ENCODE results near the gene RRAGD. TPM values are rescaled to one million over a fixed set of nuclear protein-coding genes. Genes with fewer than 3 reads are reported as not detected.

RRAGD gene
- total and polyA plus RNA-seq, 7 donors, result 2.8 to 19.8 (median 12.0) TPM

GRCh38 chr6:89359561-89359960 is 52.5 kb downstream of the RRAGD start:
- no peak overlapping the region for H3K27ac ChIP-seq
- no peaks in the 10 kb centered on the region for H3K27me3 ChIP-seq
- no peaks in the 10 kb centered on the region for H3K36me3 ChIP-seq
- intact Hi-C loops (cut with DNase I), result loop anchor here (10.0 kb wide), 1 partner anchor 475 kb away; no protein-coding TSS in a partner anchor
- H3K4me1 ChIP-seq, result no peaks in the 10 kb centered on the region
- no peak for DNase-seq
- no peak overlapping the region for H3K4me3 ChIP-seq
- no peaks in the 10 kb centered on the region for H3K9me3 ChIP-seq
- TF ChIP-seq POLR2A (IDR thresholded peaks at IDR 0.05) (no peak), EP300 (IDR thresholded peaks at IDR 0.05) (no peak), POLR2AphosphoS5 (IDR thresholded peaks at IDR 0.05) (no peak), CTCF (IDR thresholded peaks at IDR 0.05) (no peak)
- 14 to 16% methylated on average over 1 of the region's 1 CpG for WGBS, 2 donors

GRCh38 chr6:89357390-89357789 is 54.7 kb downstream of the RRAGD start:
- H3K4me1 ChIP-seq, result no peaks in the 10 kb centered on the region
- H3K27me3 ChIP-seq, result no peaks in the 10 kb centered on the region
- no peak for DNase-seq
- H3K4me3 ChIP-seq, result no peak overlapping the region
- no peaks in the 10 kb centered on the region for H3K36me3 ChIP-seq
- no peak overlapping the region for H3K27ac ChIP-seq
- H3K9me3 ChIP-seq, result no peaks in the 10 kb centered on the region
- TF ChIP-seq EP300 (IDR thresholded peaks at IDR 0.05) (no peak), POLR2AphosphoS5 (IDR thresholded peaks at IDR 0.05) (no peak), POLR2A (IDR thresholded peaks at IDR 0.05) (no peak), CTCF (IDR thresholded peaks at IDR 0.05) (no peak)
- intact Hi-C loops (cut with DNase I), result loop anchor here (10.0 kb wide), 1 partner anchor 477 kb away; no protein-coding TSS in a partner anchor
- 42 to 73% methylated on average over 3 of the region's 3 CpGs for WGBS, 2 donors

- H3K4me1 ChIP-seq, result peaks cover 0 to 1% (median 0%) of the 10 kb centered on the region in 4 donors
- DNase-seq, result no peak
- H3K9me3 ChIP-seq, result no peaks in the 10 kb centered on the region
- TF ChIP-seq POLR2AphosphoS5 (IDR thresholded peaks at IDR 0.05) (no peak), EP300 (IDR thresholded peaks at IDR 0.05) (no peak)
- 30 to 58% methylated on average over 1 of the region's 1 CpG for WGBS, 2 donors
- H3K27ac ChIP-seq, result no peak overlapping the region
- no peaks in the 10 kb centered on the region for H3K36me3 ChIP-seq
- intact Hi-C loops (cut with DNase I), result loop anchor here (10.0 kb wide), 1 partner anchor 478 kb away; no protein-coding TSS in a partner anchor
- H3K4me3 ChIP-seq, result no peak overlapping the region
- no peaks in the 10 kb centered on the region for H3K27me3 ChIP-seq
These were observed 55.4 kb downstream of the RRAGD start for GRCh38 chr6:89356642-89357170.

GRCh38 chr6:89355511-89356194 is 56.4 kb downstream of the RRAGD start:
- intact Hi-C loops (cut with DNase I), result loop anchor here (10.0 kb wide), 1 partner anchor 479 kb away; no protein-coding TSS in a partner anchor
- no peak overlapping the region for H3K4me3 ChIP-seq
- WGBS, 2 donors, result 85 to 94% methylated on average over 2 of the region's 2 CpGs
- no peak for TF ChIP-seq CTCF (IDR thresholded peaks at IDR 0.05)
- no peak for TF ChIP-seq POLR2AphosphoS5 (IDR thresholded peaks at IDR 0.05)
- TF ChIP-seq EP300 (IDR thresholded peaks at IDR 0.05), result no peak
- H3K27me3 ChIP-seq, result no peaks in the 10 kb centered on the region
- peaks cover 0 to 10% (median 9%) of the 10 kb centered on the region in 4 donors for H3K4me1 ChIP-seq
- H3K9me3 ChIP-seq, result no peaks in the 10 kb centered on the region
- no peak for DNase-seq
- no peaks in the 10 kb centered on the region for H3K36me3 ChIP-seq
- H3K27ac ChIP-seq, result no peak overlapping the region

- peaks cover 0 to 28% (median 23%) of the 10 kb centered on the region in 4 donors for H3K4me1 ChIP-seq
- no peak overlapping the region for H3K4me3 ChIP-seq
- H3K27me3 ChIP-seq, result no peaks in the 10 kb centered on the region
- TF ChIP-seq POLR2A (IDR thresholded peaks at IDR 0.05) (no peak), CTCF (IDR thresholded peaks at IDR 0.05) (no peak), POLR2AphosphoS5 (IDR thresholded peaks at IDR 0.05) (no peak), EP300 (IDR thresholded peaks at IDR 0.05) (no peak)
- no peaks in the 10 kb centered on the region for H3K36me3 ChIP-seq
- H3K9me3 ChIP-seq, result no peaks in the 10 kb centered on the region
- peak overlapping the region in 3 of 4 donors; percentile 94 for H3K27ac ChIP-seq
- WGBS, 2 donors, result 71 to 87% methylated on average over 2 of the region's 2 CpGs
- intact Hi-C loops (cut with DNase I), result loop anchor here (1.0 to 10.0 kb wide), 6 partner anchors 232 to 481 kb away; partner anchors contain the start of gene PNRC1
- DNase-seq, result no peak
These were observed 58.2 kb downstream of the RRAGD start for GRCh38 chr6:89353702-89354392.

Data from sigmoid colon (tissue), 7 donors.